HG03025 (cell line): ENCODE results near the gene ASB8.
A peak's percentile ranks its signal among the peaks of the same experiment; 100 is the strongest.

Source experiments
- ATAC-seq: cut with Tn5 transposase; IDR thresholded peaks from one replicate; pipeline ENCODE4 v1.9.1; 2021; ENCODE audit warnings: mild to moderate bottlenecking, moderate library complexity; ENCODE audit not compliant: unreplicated experiment, low FRiP score

The ASB8 gene

DNA sequence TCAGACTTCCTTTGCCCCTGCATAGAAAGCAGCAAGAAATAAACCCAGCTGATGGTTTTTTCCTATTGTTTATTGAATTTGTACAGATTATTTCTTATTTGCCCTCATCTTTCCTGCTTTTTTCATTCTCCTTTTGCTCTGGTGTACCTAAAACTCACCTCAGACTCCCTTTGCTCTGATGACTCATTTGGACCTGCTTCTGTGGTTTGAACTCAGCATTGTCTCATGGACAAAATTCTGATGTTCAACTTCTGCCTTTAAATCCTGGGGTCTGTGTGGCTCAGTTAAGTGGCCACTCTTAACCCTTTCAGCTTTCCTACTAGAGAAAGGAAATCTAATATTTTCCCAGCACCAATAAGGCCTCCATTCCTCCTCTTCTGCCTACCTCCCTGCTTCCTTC lies 47.9 kb downstream of the ASB8 start:
- no peak for ATAC-seq

- no peak for ATAC-seq
These were observed 50.4 kb downstream of the ASB8 start for GRCh38 chr12:48106681-48107613.

- ATAC-seq: peak; percentile 64
These were observed 51.2 kb downstream of the ASB8 start, which contains the start of gene SENP1 for GRCh38 chr12:48105867-48106680. Gene SENP1, minus strand, starts transcription at chr12:48106079. Its CDS starts 4,607 bp downstream, at chr12:48101472.

DNA sequence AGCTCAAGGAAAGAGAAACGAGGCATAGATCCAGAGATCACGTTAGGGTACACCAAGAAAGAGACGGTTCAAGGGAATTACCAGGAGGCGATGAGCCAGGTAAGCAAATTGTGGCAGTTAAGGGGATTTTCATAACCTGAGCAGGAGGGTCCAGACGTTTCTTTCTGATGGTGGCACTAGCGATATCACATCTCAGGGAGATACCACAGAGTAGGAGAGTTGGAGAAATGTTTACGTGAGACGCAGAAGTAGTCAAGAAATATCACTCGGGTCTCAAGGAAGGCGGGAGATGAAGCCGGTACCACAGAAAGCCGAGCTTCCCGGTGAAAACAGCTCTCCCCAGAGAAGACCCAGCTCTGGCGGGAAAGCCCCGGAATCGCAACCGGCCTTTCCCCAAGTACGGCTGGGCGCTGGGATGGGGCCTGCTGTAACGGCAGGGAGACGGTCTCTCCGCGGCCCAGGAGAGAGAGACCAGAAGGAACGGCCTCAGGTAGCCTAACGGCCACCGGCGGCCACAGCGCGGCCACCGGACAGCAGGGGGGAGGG lies 51.9 kb downstream of the ASB8 start:
- ATAC-seq: peak; percentile 35

GRCh38 chr12:48104531-48104930 lies 52.8 kb downstream of the ASB8 start:
- ATAC-seq: no peak
